GM11168 (cell line): ENCODE data around the gene DOCK2.

ENCODE experiments used
- in situ Hi-C: fragments of 300-500 bp; cut with MboI; formaldehyde crosslinking; loops from one replicate; pipeline ENCODE4 v1.12.0; 2022; ENCODE audit warnings: low sequenced_read_pairs; ENCODE audit not compliant: unreplicated experiment

The DOCK2 gene

GRCh38 chr5:169999621-170000020 is 362.5 kb downstream of the DOCK2 start:
- in situ Hi-C loops = no loop called here

DNA sequence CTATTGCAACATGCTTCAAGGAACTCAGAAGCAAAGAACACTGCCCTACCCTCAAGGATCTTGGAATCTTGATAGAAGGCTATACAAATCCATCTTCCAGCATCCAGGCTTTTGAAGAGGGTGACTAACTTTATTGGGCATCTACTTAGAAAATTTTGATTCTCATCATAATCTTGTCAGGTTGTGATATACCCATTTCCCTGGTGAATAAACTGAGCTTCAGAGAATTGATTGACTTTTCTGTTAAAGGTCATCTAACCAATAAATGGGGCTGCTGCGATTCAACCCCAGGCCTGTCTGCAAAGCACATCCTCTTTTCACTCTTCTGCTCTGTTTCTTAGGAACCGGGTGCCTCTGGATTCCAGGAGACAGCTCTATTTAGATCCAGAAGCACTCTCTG is 363.1 kb downstream of the DOCK2 start:
- in situ Hi-C loops = no loop called here

DNA sequence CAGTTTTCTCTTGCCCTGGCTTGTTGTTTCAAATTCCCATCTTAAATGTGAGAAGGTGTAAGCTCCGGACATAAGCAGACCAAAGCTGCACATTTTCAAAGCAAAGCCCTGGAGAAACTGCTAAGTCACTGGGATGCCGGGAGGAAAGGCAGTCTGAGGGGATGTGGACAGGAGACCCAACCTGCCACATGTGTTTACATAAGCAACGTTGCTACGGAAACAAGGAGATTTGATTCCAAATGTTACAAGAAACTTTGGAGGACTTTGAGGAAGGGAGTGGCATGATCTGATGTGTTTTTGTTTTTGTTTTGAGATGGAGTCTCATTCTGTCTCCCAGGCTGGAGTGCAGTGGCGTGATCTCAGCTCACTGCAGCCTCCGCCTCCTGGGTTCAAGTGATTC is 368.9 kb downstream of the DOCK2 start:
- in situ Hi-C loops = no loop called here

DNA sequence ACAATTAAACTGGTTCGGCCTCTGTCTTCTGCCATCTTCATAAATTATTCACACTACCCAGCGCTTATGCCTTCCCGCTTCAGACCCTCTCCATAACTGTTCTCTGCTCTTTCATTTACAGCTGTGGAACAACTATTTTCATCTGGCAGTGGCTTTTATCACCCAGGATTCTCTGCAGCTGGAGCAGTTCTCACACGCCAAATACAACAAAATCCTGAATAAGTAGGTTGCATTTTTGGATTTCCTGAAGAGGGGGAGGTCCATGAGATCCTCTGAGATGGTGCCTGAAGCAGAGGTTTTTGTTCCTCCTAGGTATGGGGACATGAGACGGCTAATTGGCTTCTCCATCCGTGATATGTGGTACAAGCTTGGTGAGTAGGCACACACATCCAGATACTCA is 371.3 kb downstream of the DOCK2 start:
- in situ Hi-C loops = no loop called here

DNA sequence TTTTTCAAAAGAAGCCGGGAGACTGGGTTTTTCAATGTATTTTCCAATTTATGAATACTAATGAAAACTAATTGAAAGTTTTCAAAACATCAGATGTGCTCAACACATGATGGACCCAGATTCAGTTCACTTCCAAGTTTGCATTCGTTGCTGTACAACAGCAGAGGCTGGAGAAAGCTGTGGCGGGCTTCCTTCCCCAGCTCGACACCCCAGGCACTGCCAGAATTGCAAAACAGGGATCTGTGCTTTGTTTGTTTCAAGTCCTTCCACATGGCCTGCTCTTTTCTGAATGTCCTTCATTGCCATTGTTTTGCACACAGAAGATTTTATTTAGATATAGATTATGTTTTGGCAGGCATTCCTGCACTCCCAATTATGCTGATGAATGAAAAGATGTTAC is 373.5 kb downstream of the DOCK2 start:
- in situ Hi-C loops = no loop called here

DNA sequence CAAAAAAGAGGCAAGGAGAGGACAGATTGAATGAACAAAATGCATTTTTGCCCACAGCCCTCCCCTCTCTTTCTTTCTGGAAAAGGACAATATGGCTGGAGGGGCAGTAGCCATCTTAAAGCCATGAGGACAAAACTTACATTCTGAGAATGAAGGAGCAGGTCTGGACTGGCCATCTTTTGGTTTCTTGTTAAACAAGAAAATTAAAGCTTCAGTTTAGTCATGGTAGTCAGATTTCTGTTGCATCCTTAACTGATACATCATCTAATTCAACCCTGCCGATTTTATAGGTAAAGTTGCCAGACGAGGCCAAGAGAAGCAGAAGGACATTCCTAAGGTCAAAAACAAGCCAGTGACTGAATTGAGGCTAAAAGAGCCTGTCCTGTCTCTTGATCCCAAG is 374.7 kb downstream of the DOCK2 start:
- in situ Hi-C loops = no loop called here

GRCh38 chr5:170012622-170013021 is 375.5 kb downstream of the DOCK2 start:
- in situ Hi-C loops = no loop called here

GRCh38 chr5:170020423-170020822 is 383.3 kb downstream of the DOCK2 start:
- in situ Hi-C loops = no loop called here

GRCh38 chr5:170021506-170021905 is 384.4 kb downstream of the DOCK2 start:
- in situ Hi-C loops = no loop called here

GRCh38 chr5:170025853-170026252 is 388.8 kb downstream of the DOCK2 start:
- in situ Hi-C loops = no loop called here

GRCh38 chr5:170028124-170028523 is 391.0 kb downstream of the DOCK2 start:
- in situ Hi-C loops = no loop called here

- in situ Hi-C loops = no loop called here
These were observed 397.2 kb downstream of the DOCK2 start for GRCh38 chr5:170034231-170034630.

GRCh38 chr5:170038241-170038640 is 401.2 kb downstream of the DOCK2 start:
- in situ Hi-C loops = no loop called here

- in situ Hi-C loops = no loop called here
These were observed 402.8 kb downstream of the DOCK2 start for GRCh38 chr5:170039830-170040229.

DNA sequence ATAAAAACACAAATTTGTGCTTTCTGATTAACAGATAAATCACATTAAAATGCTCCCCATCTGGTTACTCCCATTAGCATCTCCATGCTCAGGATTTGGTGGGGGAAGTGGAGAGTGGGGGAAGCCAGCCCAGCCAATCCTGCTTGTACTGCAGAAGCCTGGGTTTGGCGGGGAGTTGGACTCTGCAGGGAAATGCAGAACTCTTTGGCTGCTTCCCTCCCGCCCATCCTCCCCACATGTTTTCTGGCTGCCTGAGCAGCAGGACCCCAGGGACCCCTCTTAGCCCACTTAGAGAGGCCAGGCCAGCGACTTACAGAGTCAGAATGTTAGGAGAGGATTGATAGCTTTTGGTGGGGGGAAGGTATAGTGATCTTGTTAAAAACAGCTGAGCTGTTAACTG is 409.2 kb downstream of the DOCK2 start:
- in situ Hi-C loops = no loop called here

- in situ Hi-C loops = no loop called here
These were observed 412.6 kb downstream of the DOCK2 start for GRCh38 chr5:170049713-170050112.

- in situ Hi-C loops = no loop called here
These were observed 416.8 kb downstream of the DOCK2 start for GRCh38 chr5:170053896-170054295.

GRCh38 chr5:170055606-170056005 is 418.5 kb downstream of the DOCK2 start:
- in situ Hi-C loops = no loop called here

GRCh38 chr5:170056561-170057267 is 419.6 kb downstream of the DOCK2 start:
- in situ Hi-C loops = no loop called here

GRCh38 chr5:170057311-170057710 is 420.2 kb downstream of the DOCK2 start:
- in situ Hi-C loops = no loop called here

DNA sequence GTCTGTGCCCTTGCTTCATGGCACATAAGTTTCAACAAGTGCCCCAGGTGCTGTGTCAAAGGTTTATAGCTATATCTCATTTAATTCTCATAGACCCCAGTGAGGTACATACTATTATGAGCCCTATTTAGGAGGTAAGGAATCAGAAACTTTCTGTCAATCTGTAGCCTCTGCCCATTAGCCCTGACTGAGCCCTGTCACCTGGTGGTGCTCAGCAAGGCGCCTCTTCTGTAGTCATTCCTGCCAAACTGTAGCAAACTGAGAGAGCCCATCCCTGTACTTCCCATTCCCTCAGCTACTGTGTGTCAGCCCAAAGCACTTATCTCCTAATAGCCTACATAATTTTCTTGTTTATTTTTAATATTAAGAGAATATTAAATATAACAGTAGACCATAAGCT is 422.1 kb downstream of the DOCK2 start:
- in situ Hi-C loops = no loop called here

GRCh38 chr5:170067152-170067551 is 430.1 kb downstream of the DOCK2 start:
- in situ Hi-C loops = no loop called here
